Left lung (tissue), 10 donors: ENCODE measurements around the gene FBLN1. TPM values are rescaled to one million over a fixed set of nuclear protein-coding genes. Genes with fewer than 3 reads are reported as not detected.
"Not testable (repeated sequence)": the region's sequence is repeated elsewhere in the genome, so short reads cannot be mapped to it uniquely, and the experiment has no call there.

Experiments used
- ATAC-seq: fragments of 200-7000 bp; cut with Tn5 transposase; one replicate; pipeline ENCODE4 v1.9.1; 2020; ENCODE audit warnings: moderate library complexity
- DNase-seq, 4 donors: peaks; one replicate each; pipeline ENCODE4 v3.0.0-alpha.2; 2013 to 2020
- H3K27ac ChIP-seq, 2 donors: fragments of 200-600 bp; sonication (generic) in 1 of 2; one replicate each; pipeline versions ENCODE4 v1.5.0 to v1.8.0; 2020 to 2021
- H3K27me3 ChIP-seq, 2 donors: fragments of 200-600 bp; sonication (generic) in 1 of 2; one replicate each; pipeline versions ENCODE4 v1.5.0 to v1.8.0; 2020 to 2021
- H3K36me3 ChIP-seq, 2 donors: fragments of 200-600 bp; sonication (generic) in 1 of 2; one replicate each; pipeline versions ENCODE4 v1.5.0 to v1.8.0; 2020 to 2021
- H3K4me1 ChIP-seq, 2 donors: fragments of 200-600 bp; one replicate each; pipeline ENCODE4 v1.8.0; 2021
- H3K4me3 ChIP-seq, 2 donors: fragments of 200-600 bp; sonication (generic) in 1 of 2; one replicate each; pipeline versions ENCODE4 v1.5.0 to v1.8.0; 2020 to 2021; ENCODE audit warnings: mild to moderate bottlenecking in 1 of 2
- H3K9me3 ChIP-seq, 2 donors: fragments of 200-600 bp; sonication (generic) in 1 of 2; one replicate each; pipeline versions ENCODE4 v1.5.0 to v1.8.0; 2020 to 2021
- intact Hi-C, 2 donors: fragments of 100-400 bp; cut with DNase I; formaldehyde crosslinking; loops; one replicate each; pipeline versions ENCODE4 v1.11.2 to v1.14.2; 2022
- polyA plus RNA-seq, 6 donors: library from polyadenylated mRNA; unstranded; fragments of 120-200 nt; gene quantifications; one replicate each; pipeline ENCODE4 v1.2.1, GENCODE V29; 2013; ENCODE audit not compliant: insufficient read length in 6 of 6
- total RNA-seq, 2 donors: library from RNA; stranded (reverse); fragmentation: NEBNext Ultra II Directional; extraction: Animal tissue kit (Norgen Biotek cat#: 25700); gene quantifications; one replicate each; pipeline ENCODE4 v1.2.1, GENCODE V29; 2021
- TF ChIP-seq, protein P1 (sequence below), 2 donors: fragments of 200-600 bp; sonication (generic) in 1 of 2; IDR thresholded peaks; one replicate each; pipeline versions ENCODE4 v1.5.0 to v1.8.0; 2021; ENCODE audit warnings: antibody characterized with exemption in 2 of 2
- donor health status: DM: no; HTN: yes; CAD: no.
- donor health status: DM: no; HTN: no; CAD: no.

Gene FBLN1
- total and polyA plus RNA-seq, 8 donors, result 287 to 447 (median 312) TPM

- Histone ChIP-seq H3K4me1 (no peaks in the 10 kb centered on the region), H3K27ac (no peak overlapping the region), H3K36me3 (no peaks in the 10 kb centered on the region), H3K4me3 (no peak overlapping the region), H3K9me3 (no peaks in the 10 kb centered on the region), H3K27me3 (peaks cover 0 to 11% of the 10 kb centered on the region in 2 donors)
- intact Hi-C loops, result no loop called here
- no peak for ATAC-seq
- DNase-seq, result no peak
- TF ChIP-seq, protein P1, sequence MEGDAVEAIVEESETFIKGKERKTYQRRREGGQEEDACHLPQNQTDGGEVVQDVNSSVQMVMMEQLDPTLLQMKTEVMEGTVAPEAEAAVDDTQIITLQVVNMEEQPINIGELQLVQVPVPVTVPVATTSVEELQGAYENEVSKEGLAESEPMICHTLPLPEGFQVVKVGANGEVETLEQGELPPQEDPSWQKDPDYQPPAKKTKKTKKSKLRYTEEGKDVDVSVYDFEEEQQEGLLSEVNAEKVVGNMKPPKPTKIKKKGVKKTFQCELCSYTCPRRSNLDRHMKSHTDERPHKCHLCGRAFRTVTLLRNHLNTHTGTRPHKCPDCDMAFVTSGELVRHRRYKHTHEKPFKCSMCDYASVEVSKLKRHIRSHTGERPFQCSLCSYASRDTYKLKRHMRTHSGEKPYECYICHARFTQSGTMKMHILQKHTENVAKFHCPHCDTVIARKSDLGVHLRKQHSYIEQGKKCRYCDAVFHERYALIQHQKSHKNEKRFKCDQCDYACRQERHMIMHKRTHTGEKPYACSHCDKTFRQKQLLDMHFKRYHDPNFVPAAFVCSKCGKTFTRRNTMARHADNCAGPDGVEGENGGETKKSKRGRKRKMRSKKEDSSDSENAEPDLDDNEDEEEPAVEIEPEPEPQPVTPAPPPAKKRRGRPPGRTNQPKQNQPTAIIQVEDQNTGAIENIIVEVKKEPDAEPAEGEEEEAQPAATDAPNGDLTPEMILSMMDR (IDR thresholded peaks at IDR 0.05), result no peak
These were observed 17.4 kb upstream of the FBLN1 start for GRCh38 chr22:45485261-45485660.

DNA sequence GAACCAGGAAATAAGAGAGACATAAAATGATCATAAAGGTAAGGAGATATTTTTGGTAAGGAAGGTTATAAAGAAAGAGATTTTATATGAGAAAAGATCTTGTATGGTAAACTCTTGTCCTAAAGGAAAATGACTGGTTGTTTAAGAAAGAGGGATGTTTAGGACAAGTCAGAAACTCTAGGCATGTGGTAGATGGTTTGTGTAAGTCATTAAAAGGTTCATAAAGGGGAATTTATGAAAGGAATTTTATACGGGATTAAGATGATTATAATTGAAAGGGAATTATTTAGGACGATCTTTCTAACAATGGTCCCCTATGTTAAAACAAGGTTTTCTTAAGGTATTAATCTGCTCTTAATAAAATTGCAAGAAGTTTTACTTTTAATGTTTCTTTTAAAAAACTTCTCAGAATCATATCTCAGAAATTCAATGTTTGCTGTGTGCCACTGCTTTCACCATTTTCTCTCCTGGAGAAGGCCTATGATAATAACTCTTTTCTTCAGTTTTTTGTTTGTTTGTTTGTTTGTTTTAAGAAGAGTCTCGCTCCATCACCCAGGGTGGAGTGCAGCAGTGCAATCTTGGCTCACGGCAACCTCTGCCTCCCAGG, 13.8 kb upstream of the FBLN1 start:
- H3K9me3 ChIP-seq, result no peaks in the 10 kb centered on the region
- intact Hi-C loops, result no loop called here
- H3K27me3 ChIP-seq, result peaks cover 0 to 30% of the 10 kb centered on the region in 2 donors
- no peaks in the 10 kb centered on the region for H3K4me1 ChIP-seq
- no peak overlapping the region for H3K27ac ChIP-seq
- H3K36me3 ChIP-seq, result no peaks in the 10 kb centered on the region
- DNase-seq, result peak in 1 of 4 donors; percentile 0
- ATAC-seq, result no peak
- no peak overlapping the region for H3K4me3 ChIP-seq
- TF ChIP-seq, protein P1 (IDR thresholded peaks at IDR 0.05), result no peak

DNA sequence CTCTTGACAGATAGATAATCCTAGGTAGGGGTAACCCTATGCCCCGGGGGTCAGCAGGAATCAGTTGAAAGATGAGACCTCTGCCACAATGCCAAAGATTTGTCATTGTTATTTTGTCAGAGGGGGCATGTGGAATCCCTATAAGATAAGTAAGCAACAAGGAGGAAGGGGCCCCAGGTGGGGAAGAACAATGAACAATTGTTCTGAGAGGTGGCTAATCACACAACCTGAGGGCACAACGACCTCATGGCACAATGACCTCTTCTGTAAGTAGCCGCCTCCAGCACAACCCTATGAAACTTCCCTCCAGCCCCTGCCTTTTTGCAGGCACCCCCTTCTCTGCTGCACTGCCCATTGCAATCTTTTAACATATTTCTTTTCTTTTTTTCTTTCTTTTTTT, 11.8 kb upstream of the FBLN1 start:
- intact Hi-C loops, result no loop called here
- TF ChIP-seq, protein P1 (IDR thresholded peaks at IDR 0.05), result no peak
- no peaks in the 10 kb centered on the region for H3K4me1 ChIP-seq
- no peaks in the 10 kb centered on the region for H3K9me3 ChIP-seq
- no peak overlapping the region for H3K27ac ChIP-seq
- no peak for ATAC-seq
- H3K36me3 ChIP-seq, result no peaks in the 10 kb centered on the region
- no peak for DNase-seq
- peaks cover 0 to 32% of the 10 kb centered on the region in 2 donors for H3K27me3 ChIP-seq
- no peak overlapping the region for H3K4me3 ChIP-seq

DNA sequence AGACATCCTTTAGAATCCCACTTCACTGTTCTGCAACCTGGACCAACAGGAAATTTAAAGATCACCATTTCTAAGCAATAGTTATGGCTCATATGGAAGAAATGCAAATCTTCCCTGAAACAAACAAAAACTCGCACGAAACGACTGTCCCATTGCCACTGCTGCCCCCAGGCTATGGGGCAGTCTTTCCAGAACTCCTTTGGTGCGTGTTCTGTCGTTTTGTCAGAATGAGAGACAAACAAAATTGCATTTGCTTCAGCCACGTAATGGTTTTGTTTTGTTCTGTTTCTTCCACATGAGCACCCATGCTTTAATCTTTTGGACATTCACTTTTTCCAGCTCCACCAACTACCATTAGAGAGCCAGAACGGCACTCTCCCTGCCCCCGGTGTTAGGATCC, 10.8 kb upstream of the FBLN1 start:
- no peaks in the 10 kb centered on the region for H3K9me3 ChIP-seq
- no peaks in the 10 kb centered on the region for H3K4me1 ChIP-seq
- DNase-seq, result peak in 1 of 4 donors; percentile 2
- no peaks in the 10 kb centered on the region for H3K36me3 ChIP-seq
- intact Hi-C loops, result no loop called here
- H3K27ac ChIP-seq, result no peak overlapping the region
- TF ChIP-seq, protein P1 (IDR thresholded peaks at IDR 0.05), result no peak
- H3K4me3 ChIP-seq, result no peak overlapping the region
- H3K27me3 ChIP-seq, result peaks cover 0 to 42% of the 10 kb centered on the region in 2 donors
- no peak for ATAC-seq

- Histone ChIP-seq H3K9me3 (no peaks in the 10 kb centered on the region), H3K4me1 (no peaks in the 10 kb centered on the region), H3K27ac (no peak overlapping the region), H3K27me3 (peaks cover 0 to 44% of the 10 kb centered on the region in 2 donors), H3K36me3 (no peaks in the 10 kb centered on the region), H3K4me3 (no peak overlapping the region)
- intact Hi-C loops, result no loop called here
- DNase-seq, result peak in 2 of 4 donors; percentile 35 to 71
- ATAC-seq, result peak; percentile 14
- TF ChIP-seq, protein P1 (IDR thresholded peaks at IDR 0.05), result no peak
These were observed 9.4 kb upstream of the FBLN1 start for GRCh38 chr22:45493286-45493771.

DNA sequence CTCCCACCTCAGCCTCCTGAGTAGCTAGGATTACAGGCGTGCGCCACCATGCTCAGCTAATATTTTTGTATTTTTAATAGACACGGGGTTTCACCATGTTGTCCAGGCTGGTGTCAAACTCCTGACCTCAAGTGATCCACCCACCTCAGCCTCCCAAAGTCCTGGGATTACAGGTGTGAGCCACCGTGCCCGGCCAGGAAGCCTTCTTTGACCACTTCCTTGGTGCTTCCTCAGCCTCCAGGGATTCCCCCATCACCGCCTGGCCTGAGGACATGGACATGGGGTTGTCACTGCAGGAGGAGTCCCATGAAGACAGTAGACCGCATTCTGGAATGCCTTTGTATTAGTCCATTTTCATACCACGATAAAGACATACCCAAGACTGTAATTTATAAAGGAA, 8.4 kb upstream of the FBLN1 start:
- H3K36me3 ChIP-seq, H3K27ac ChIP-seq, H3K4me3 ChIP-seq, H3K9me3 ChIP-seq, H3K4me1 ChIP-seq, intact Hi-C loops, ATAC-seq: not testable (repeated sequence)
- peak in 1 of 4 donors; percentile 1 for DNase-seq
- peaks cover 0 to 54% of the 10 kb centered on the region in 2 donors for H3K27me3 ChIP-seq

GRCh38 chr22:45495616-45496015, 7.1 kb upstream of the FBLN1 start:
- not testable (repeated sequence) for H3K27ac ChIP-seq, H3K4me1 ChIP-seq
- peak in 1 of 4 donors; percentile 41 for DNase-seq

More at GRCh38 chr22:45495616-45496015, 7.1 kb upstream of the FBLN1 start:
- ATAC-seq, H3K4me3 ChIP-seq, H3K36me3 ChIP-seq, H3K9me3 ChIP-seq, intact Hi-C loops: not testable (repeated sequence)
- peaks cover 0 to 52% of the 10 kb centered on the region in 2 donors for H3K27me3 ChIP-seq
